HUES64 (cell line): ENCODE data around the gene ARHGAP26.

Source experiments
- H3K27ac ChIP-seq: 2 replicates; pipeline ENCODE4 v1.7.0; 2013; ENCODE audit warnings: low read depth, low read length, inconsistent platforms
- H3K27me3 ChIP-seq: 2 replicates; pipeline ENCODE4 v1.6.1; 2013; ENCODE audit warnings: mild to moderate bottlenecking, low read length; ENCODE audit not compliant: insufficient read depth
- H3K36me3 ChIP-seq: 2 replicates; pipeline ENCODE4 v1.6.1; 2013; ENCODE audit warnings: mild to moderate bottlenecking, low read length; ENCODE audit not compliant: insufficient read depth
- H3K4me1 ChIP-seq: 2 replicates; pipeline ENCODE4 v1.6.1; 2013; ENCODE audit warnings: mild to moderate bottlenecking, low read length, moderate library complexity; ENCODE audit not compliant: insufficient read depth
- H3K4me3 ChIP-seq: 2 replicates; pipeline ENCODE4 v1.5.1; 2013; ENCODE audit warnings: mild to moderate bottlenecking, low read length, moderate library complexity
- H3K9ac ChIP-seq: 2 replicates; pipeline ENCODE4 v1.6.1; 2013; ENCODE audit warnings: mild to moderate bottlenecking, low read depth, low read length
- H3K9me3 ChIP-seq: 2 replicates; pipeline ENCODE4 v1.6.1; 2013; ENCODE audit warnings: low read depth, low read length; ENCODE audit not compliant: insufficient read depth
- WGBS: fragments of 150-250, 120-280 bp; methylation state at CpG from one replicate; pipeline ENCODE4 v1.1.7; 2013; ENCODE audit warnings: missing lambda C conversion rate; 5-methylcytosine and 5-hydroxymethylcytosine counted together

The ARHGAP26 gene

GRCh38 chr5:143275512-143276363 is 505.6 kb downstream of the ARHGAP26 start:
- WGBS = 94% methylated on average over 4 of the region's 6 CpGs
- Histone ChIP-seq H3K9me3 (no peaks in the 10 kb centered on the region), H3K9ac (no peak overlapping the region), H3K27me3 (no peaks in the 10 kb centered on the region), H3K36me3 (no peaks in the 10 kb centered on the region), H3K27ac (no peak overlapping the region), H3K4me1 (0 out of 2 replicates have a peak, but pooled peaks cover 11% of the 10 kb centered on the region), H3K4me3 (no peak overlapping the region)

DNA sequence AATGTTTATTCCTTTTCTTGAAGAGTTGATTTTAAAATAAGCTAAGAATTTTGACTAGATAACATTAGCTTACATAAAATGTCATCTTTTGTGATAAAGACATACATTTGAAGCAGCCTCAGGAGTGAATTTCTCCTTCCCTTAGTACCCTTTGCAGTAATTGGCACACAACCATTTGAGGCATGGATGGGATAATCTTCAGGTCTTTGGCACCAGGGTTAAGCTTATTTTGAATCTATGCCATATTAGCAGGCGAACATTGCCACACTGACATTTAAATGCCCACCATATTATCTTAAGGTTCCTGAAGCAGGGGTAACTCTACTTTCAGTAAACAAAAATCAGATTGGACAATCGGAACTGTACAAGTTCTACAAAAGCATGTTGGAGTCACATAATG is 507.4 kb downstream of the ARHGAP26 start:
- Histone ChIP-seq H3K9me3 (no peaks in the 10 kb centered on the region), H3K27ac (no peak overlapping the region), H3K9ac (no peak overlapping the region), H3K27me3 (no peaks in the 10 kb centered on the region), H3K4me1 (0 out of 2 replicates have a peak, but pooled peaks cover 11% of the 10 kb centered on the region), H3K36me3 (no peaks in the 10 kb centered on the region), H3K4me3 (no peak overlapping the region)
- WGBS = 95% methylated on average over 2 of the region's 2 CpGs
